VCaP (cell line): Measurements from ENCODE around the gene GABARAP.

Experiments
- H3K27ac ChIP-seq: fragments of 450-650 bp; 2 replicates; pipeline ENCODE4 v1.5.1; 2017
- CTCF ChIP-seq: fragments of 450-650 bp; conservative IDR thresholded peaks from 2 replicates; pipeline ENCODE4 v1.5.1; 2017; ENCODE audit warnings: mild to moderate bottlenecking, moderate library complexity

The GABARAP gene

GRCh38 chr17:7218166-7218565, 24.1 kb downstream of the GABARAP start:
- H3K27ac ChIP-seq, result no peak overlapping the region
- no peak for TF ChIP-seq CTCF

- no peak overlapping the region for H3K27ac ChIP-seq
- no peak for TF ChIP-seq CTCF
Observed at GRCh38 chr17:7217113-7217987, 24.9 kb downstream of the GABARAP start.

- TF ChIP-seq CTCF, result no peak
- H3K27ac ChIP-seq, result no peak overlapping the region
Observed at GRCh38 chr17:7216242-7217112, 25.8 kb downstream of the GABARAP start.

- H3K27ac ChIP-seq, result no peak overlapping the region
- no peak for TF ChIP-seq CTCF
Observed at GRCh38 chr17:7215652-7216180, 26.5 kb downstream of the GABARAP start.

- peak overlapping the region; percentile 35; the same call in 1 of the 2 replicates for H3K27ac ChIP-seq
- TF ChIP-seq CTCF, result 0 out of 2 replicates have a peak, but pooled peaks have one; percentile 6
Observed at GRCh38 chr17:7215136-7215638, 27.1 kb downstream of the GABARAP start.

- peak; percentile 54 for TF ChIP-seq CTCF
- peak overlapping the region; percentile 35; the same call in 1 of the 2 replicates for H3K27ac ChIP-seq
Observed at GRCh38 chr17:7214300-7215135, 27.7 kb downstream of the GABARAP start.
